ENCODE data around the gene ANXA5.

The ANXA5 gene

GRCh38 chr4:121688261-121688660, 8.5 kb downstream of the ANXA5 start:
- no peak for TF ChIP-seq ZFX (IDR thresholded peaks at IDR 0.05)
- TF ChIP-seq, protein P1, sequence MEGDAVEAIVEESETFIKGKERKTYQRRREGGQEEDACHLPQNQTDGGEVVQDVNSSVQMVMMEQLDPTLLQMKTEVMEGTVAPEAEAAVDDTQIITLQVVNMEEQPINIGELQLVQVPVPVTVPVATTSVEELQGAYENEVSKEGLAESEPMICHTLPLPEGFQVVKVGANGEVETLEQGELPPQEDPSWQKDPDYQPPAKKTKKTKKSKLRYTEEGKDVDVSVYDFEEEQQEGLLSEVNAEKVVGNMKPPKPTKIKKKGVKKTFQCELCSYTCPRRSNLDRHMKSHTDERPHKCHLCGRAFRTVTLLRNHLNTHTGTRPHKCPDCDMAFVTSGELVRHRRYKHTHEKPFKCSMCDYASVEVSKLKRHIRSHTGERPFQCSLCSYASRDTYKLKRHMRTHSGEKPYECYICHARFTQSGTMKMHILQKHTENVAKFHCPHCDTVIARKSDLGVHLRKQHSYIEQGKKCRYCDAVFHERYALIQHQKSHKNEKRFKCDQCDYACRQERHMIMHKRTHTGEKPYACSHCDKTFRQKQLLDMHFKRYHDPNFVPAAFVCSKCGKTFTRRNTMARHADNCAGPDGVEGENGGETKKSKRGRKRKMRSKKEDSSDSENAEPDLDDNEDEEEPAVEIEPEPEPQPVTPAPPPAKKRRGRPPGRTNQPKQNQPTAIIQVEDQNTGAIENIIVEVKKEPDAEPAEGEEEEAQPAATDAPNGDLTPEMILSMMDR (conservative IDR thresholded peaks at IDR 0.05) = no peak
- H3K27ac ChIP-seq = no peak overlapping the region

- no peak for TF ChIP-seq ZFX (IDR thresholded peaks at IDR 0.05)
- TF ChIP-seq, protein P1 (conservative IDR thresholded peaks at IDR 0.05) = no peak
- H3K27ac ChIP-seq = no peak overlapping the region
These were observed 10.5 kb downstream of the ANXA5 start for GRCh38 chr4:121686255-121686654.

DNA sequence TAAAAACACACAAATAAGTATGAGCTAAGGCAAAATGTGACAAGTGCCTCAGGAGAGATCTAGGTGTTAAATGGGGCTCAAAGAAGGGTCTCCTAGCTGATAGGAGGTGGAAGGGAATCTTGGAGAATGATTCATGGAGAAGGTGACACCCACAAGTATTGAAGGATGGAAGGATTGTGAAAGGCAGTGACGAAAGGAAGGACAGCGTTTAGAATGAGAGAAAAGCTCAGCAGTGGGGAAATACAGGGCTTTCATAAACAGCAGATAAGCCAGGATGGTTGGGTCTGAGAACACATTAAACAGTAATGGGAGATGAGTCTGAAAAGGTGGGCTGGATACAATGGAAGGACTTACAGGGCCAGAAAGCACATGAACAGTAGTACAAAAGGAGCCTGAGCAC, 11.5 kb downstream of the ANXA5 start:
- H3K27ac ChIP-seq = no peak overlapping the region
- TF ChIP-seq, protein P1 (conservative IDR thresholded peaks at IDR 0.05) = no peak

DNA sequence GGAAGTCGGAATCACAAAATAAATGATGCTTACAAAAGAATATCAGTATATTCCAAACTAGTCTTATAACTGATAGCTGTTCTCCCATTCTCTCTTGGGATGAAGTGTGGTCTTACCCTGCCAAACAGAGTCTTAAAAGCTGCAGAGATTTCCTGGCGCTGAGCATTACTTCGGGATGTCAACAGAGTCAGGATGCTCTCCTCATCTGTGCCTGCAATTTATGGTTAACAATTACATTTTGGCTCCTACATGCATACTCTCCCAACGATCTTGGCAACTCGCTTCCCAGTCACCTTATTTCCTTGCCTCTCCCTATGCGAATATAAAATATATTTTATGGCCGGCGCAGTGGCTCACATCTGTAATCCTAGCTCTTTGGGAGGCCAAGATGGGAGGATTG, 12.2 kb downstream of the ANXA5 start:
- no peak for TF ChIP-seq ZFX (IDR thresholded peaks at IDR 0.05)
- TF ChIP-seq, protein P1 (conservative IDR thresholded peaks at IDR 0.05) = no peak
- no peak overlapping the region for H3K27ac ChIP-seq

DNA sequence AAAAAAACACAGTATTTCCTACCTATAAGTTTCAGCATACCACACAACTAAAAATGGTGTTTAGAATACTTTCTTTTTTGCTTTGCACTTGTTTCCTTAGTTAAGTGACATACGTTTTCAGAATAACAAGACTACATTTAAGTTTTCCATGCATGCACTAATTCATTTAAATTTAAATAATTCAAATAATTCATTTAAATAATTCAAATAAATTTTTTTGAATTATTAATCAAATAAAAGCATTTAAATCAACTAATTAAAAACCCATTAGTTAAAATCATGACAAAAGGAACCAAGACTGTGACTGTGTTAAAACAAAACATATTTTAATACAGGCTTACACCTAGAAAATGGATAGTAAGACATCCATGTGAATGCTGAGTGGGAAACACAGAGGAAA, 12.8 kb downstream of the ANXA5 start:
- TF ChIP-seq, protein P1 (conservative IDR thresholded peaks at IDR 0.05) = no peak
- no peak for TF ChIP-seq ZFX (IDR thresholded peaks at IDR 0.05)
- no peak overlapping the region for H3K27ac ChIP-seq

GRCh38 chr4:121680571-121680970, 16.2 kb downstream of the ANXA5 start:
- H3K27ac ChIP-seq = no peak overlapping the region
- TF ChIP-seq, protein P1 (conservative IDR thresholded peaks at IDR 0.05) = no peak
- no peak for TF ChIP-seq ZFX (IDR thresholded peaks at IDR 0.05)

DNA sequence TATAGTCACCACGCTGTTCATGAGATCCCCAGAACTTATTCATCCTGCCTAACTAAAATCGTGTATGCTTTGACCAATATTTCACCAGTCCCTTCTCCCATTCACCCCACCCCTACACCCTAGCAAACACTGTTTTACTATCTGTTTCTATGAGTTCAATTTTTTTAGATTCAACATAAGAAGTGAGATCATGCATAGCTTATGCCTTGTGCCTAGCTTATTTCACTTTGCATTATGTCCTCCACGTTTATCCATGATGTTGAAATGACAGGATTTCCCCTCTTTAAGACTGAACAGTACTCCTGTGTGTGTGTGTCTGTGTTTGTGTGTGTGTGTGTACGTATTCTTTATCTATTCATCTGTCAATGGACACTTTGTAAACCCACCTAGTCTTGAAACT, 16.8 kb downstream of the ANXA5 start:
- no peak overlapping the region for H3K27ac ChIP-seq
- TF ChIP-seq, protein P1 (conservative IDR thresholded peaks at IDR 0.05) = no peak
- TF ChIP-seq ZFX (IDR thresholded peaks at IDR 0.05) = no peak

Measured in C4-2B (cell line).